ENCODE measurements around the gene PRDM16. TPM values are rescaled to one million over a fixed set of nuclear protein-coding genes. Genes with fewer than 3 reads are reported as not detected.

The PRDM16 gene
- total RNA-seq, 1 donor from 2014 or later: 18.3 TPM

DNA sequence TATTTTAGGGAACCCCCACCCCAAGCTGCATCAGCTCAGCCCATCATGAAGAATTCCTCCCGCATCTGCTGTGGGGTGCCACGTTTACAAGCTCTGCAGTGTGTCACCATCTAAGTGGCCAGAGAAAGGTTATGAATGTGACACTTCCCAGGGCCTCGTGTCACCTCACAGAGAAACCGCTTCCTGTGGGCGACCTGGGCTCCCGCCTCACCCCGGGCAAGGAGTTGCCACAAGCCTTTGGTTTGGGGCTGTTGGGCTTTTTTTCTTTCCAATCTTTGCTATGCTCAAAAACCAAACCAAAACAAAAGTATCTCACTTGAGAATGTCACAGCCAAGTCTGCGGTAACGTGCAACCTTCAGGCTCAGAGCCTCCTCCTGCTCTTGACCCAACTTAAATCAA, 303.3 kb downstream of the PRDM16 start:
- Mint-ChIP-seq H3K36me3 (ENCODE audit: low read depth) (peaks cover 1% of the 10 kb centered on the region), H3K4me1 (ENCODE audit: low read depth) (peaks cover 63% of the 10 kb centered on the region), H3K27me3 (ENCODE audit: low read depth) (peaks cover 2% of the 10 kb centered on the region), H3K9me3 (ENCODE audit: low read depth) (peaks cover 4% of the 10 kb centered on the region), H3K4me3 (ENCODE audit: unreplicated experiment) (no peak overlapping the region), H3K27ac (ENCODE audit: unreplicated experiment) (peak overlapping the region; percentile 80)
- DNase-seq (ENCODE audit: low spot score): no peak
- TF ChIP-seq, protein P1, sequence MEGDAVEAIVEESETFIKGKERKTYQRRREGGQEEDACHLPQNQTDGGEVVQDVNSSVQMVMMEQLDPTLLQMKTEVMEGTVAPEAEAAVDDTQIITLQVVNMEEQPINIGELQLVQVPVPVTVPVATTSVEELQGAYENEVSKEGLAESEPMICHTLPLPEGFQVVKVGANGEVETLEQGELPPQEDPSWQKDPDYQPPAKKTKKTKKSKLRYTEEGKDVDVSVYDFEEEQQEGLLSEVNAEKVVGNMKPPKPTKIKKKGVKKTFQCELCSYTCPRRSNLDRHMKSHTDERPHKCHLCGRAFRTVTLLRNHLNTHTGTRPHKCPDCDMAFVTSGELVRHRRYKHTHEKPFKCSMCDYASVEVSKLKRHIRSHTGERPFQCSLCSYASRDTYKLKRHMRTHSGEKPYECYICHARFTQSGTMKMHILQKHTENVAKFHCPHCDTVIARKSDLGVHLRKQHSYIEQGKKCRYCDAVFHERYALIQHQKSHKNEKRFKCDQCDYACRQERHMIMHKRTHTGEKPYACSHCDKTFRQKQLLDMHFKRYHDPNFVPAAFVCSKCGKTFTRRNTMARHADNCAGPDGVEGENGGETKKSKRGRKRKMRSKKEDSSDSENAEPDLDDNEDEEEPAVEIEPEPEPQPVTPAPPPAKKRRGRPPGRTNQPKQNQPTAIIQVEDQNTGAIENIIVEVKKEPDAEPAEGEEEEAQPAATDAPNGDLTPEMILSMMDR (IDR thresholded peaks at IDR 0.05): no peak

DNA sequence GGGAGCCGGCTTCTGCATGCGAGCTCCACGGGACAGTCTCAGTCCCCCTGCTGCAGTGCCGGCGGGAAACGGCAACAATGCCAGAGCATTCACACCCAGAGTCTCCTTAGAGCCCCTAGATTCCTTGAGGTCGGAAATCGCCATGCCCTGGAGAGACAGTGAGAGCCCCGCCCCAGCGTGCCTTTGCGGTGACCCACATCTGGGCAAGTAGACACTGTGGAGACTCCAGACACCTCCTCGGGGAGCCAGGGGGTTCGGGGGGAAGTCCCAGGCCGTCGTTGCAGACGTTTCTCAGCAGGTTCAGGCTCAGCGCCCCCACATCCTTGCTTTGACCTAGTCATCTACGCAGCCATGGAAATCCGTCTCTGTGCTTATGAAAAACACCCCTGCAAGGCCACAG, 304.2 kb downstream of the PRDM16 start:
- peaks cover 2% of the 10 kb centered on the region for H3K27me3 Mint-ChIP-seq (ENCODE audit: low read depth)
- no peak overlapping the region for H3K4me3 Mint-ChIP-seq (ENCODE audit: unreplicated experiment)
- peak overlapping the region; percentile 8 for H3K27ac Mint-ChIP-seq (ENCODE audit: unreplicated experiment)
- TF ChIP-seq, protein P1 (IDR thresholded peaks at IDR 0.05): no peak
- no peak for DNase-seq (ENCODE audit: low spot score)
- peaks cover 55% of the 10 kb centered on the region for H3K4me1 Mint-ChIP-seq (ENCODE audit: low read depth)
- peaks cover 4% of the 10 kb centered on the region for H3K9me3 Mint-ChIP-seq (ENCODE audit: low read depth)
- H3K36me3 Mint-ChIP-seq (ENCODE audit: low read depth): peaks cover 1% of the 10 kb centered on the region

DNA sequence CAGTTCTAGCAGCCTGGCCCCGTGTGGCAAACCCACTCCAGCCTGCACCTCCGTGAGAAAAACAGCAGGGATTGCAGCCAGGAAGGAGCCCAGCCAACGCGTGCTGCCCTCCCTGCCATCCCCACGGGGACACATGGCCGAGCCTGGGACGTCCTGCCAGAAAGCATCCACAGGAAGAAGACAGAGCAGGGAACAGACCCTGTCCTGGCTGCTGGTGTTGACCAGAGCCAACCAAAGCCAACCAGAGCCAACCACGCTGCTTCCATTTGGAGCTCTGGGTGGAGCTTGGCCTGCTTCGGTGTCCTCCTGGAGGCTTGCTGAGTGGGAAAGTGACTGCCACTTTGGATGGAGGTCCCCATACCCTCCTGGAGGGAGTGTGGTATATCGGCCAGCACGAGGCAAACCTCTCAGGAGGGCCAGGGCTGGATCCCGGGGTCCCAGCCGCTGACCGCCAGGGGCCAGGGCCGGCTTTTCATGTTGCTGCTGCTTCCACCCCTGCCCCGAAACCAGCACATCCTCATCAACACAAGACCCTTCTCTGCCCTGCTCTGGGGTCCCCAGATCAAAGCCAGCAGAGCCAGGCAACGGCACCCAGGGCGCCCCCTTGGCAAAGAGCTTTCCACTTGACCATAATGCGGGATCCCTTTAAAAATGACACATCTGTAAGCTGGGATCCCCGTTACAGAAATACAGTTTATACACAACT, 304.9 kb downstream of the PRDM16 start:
- no peak overlapping the region for H3K4me3 Mint-ChIP-seq (ENCODE audit: unreplicated experiment)
- no peak for DNase-seq (ENCODE audit: low spot score)
- peaks cover 4% of the 10 kb centered on the region for H3K9me3 Mint-ChIP-seq (ENCODE audit: low read depth)
- H3K36me3 Mint-ChIP-seq (ENCODE audit: low read depth): peaks cover 1% of the 10 kb centered on the region
- peak overlapping the region; percentile 27 for H3K27ac Mint-ChIP-seq (ENCODE audit: unreplicated experiment)
- TF ChIP-seq, protein P1 (IDR thresholded peaks at IDR 0.05): no peak
- peaks cover 48% of the 10 kb centered on the region for H3K4me1 Mint-ChIP-seq (ENCODE audit: low read depth)
- peaks cover 2% of the 10 kb centered on the region for H3K27me3 Mint-ChIP-seq (ENCODE audit: low read depth)

DNA sequence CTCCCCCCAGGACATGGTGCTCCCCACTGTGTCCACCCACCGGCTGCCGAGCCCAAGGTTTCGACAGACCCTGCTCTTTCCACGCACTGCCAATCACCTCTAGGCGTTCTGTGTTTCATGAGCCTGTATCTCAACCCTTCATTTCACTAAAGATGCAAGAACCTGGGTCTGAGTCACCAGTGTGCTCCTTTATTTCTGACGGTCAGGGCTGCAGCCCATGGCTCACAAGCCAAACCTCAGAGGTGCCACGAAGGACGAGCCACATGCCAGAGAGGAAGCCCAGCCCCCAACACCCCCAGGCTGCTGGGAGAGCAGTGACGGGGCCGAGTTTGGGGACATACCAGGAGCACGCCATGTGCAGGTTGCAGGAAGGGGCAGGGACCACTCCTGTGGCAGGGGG, 306.2 kb downstream of the PRDM16 start:
- Mint-ChIP-seq H3K27ac (ENCODE audit: unreplicated experiment) (no peak overlapping the region), H3K4me3 (ENCODE audit: unreplicated experiment) (no peak overlapping the region), H3K27me3 (ENCODE audit: low read depth) (peaks cover 2% of the 10 kb centered on the region), H3K36me3 (ENCODE audit: low read depth) (peaks cover 1% of the 10 kb centered on the region), H3K9me3 (ENCODE audit: low read depth) (peaks cover 4% of the 10 kb centered on the region), H3K4me1 (ENCODE audit: low read depth) (peaks cover 34% of the 10 kb centered on the region)
- TF ChIP-seq, protein P1 (IDR thresholded peaks at IDR 0.05): no peak
- DNase-seq (ENCODE audit: low spot score): no peak

DNA sequence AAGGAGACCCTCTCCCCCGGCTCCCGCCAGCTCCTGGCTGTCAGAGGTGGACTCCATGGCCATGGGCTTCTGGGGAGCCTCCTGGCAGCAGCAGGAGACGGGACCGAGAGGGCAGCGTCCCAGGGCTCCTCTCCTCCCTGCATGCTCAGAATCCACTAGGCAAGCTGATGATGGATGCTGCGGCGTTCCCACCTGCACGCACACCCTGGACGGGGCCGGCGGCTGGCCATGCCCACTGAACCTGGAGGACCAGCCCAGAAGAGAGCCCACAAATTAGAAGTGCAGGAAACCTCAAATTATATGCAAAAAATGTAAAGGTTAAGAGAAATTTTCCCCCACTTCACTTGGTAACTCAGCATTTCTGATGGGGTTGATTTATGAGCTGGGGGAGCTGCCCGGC, 308.2 kb downstream of the PRDM16 start:
- no peak overlapping the region for H3K4me3 Mint-ChIP-seq (ENCODE audit: unreplicated experiment)
- H3K36me3 Mint-ChIP-seq (ENCODE audit: low read depth): no peaks in the 10 kb centered on the region

More for the DNA sequence above, 308.2 kb downstream of the PRDM16 start:
- peaks cover 2% of the 10 kb centered on the region for H3K27me3 Mint-ChIP-seq (ENCODE audit: low read depth)
- no peaks in the 10 kb centered on the region for H3K9me3 Mint-ChIP-seq (ENCODE audit: low read depth)
- peaks cover 21% of the 10 kb centered on the region for H3K4me1 Mint-ChIP-seq (ENCODE audit: low read depth)
- H3K27ac Mint-ChIP-seq (ENCODE audit: unreplicated experiment): no peak overlapping the region
- DNase-seq (ENCODE audit: low spot score): no peak
- TF ChIP-seq, protein P1 (IDR thresholded peaks at IDR 0.05): no peak
